GM19468 (cell line): ENCODE data around the gene SLC25A13.

Experiments used
- ATAC-seq: cut with Tn5 transposase; IDR thresholded peaks from one replicate; pipeline ENCODE4 v1.9.1; 2021; ENCODE audit warnings: mild to moderate bottlenecking, moderate library complexity, moderate number of reproducible peaks; ENCODE audit not compliant: unreplicated experiment; ENCODE audit errors: extremely low read depth

Gene SLC25A13

DNA sequence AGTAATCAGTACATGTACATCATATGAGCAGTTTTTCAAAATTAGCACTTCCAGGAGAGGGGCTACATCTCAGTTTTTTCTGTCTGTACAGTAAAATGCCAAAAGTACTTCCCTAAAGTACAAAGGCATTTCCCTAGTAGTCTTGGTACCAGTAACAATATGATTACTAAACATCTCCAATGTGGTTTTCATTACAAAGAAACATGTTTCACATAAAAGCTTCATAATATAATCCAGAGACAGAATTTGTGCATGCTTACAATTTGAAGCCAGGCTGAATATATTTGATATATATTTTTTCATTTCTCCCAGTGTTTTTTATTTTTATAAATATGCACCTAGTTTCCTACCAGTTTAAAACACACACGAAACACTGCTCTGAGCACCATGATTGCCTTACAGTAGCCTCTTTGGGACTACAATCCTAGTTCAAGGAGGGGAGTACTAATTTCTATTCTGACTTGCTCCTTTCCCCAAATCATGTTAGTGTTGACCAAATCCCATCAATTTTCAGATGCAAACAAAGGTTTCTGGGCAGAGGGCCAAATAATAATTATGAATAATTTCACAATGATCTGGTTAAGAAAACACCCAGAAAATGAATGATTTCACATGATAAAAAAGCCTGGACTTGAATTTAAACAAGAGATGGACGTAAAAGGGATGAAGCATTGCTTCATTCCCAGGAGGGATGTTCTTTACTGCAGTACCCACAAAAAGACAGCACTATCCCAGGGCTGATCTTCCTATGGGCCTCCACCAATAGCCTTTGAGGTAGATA is 201.3 kb downstream of the SLC25A13 start:
- ATAC-seq: no peak

DNA sequence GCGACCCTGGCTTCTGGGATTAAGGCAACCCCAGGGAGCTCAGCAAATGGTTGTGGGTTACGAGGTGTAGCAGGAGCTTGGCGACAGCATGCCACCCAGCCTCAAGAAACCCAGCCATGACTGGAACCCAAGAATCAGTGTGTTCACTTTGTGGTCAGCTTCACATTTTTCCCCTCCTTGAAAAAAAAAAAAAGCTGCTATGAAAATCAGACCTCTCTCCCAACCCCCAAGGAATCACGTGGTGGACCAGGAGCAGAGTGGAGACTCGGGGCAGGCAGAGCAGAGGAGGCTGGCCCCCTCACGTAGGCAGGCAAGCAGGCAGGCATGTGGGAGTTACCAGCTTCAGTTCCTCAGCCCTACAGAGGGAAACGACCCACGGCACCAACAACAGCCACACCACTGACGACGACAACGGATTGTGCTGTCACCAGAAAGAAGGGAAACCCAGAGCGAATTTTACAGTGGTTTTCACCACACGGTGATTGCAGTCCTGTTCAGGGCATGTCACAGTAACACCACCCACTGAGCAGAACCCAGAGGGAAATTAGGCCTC is 203.4 kb downstream of the SLC25A13 start:
- ATAC-seq: no peak

DNA sequence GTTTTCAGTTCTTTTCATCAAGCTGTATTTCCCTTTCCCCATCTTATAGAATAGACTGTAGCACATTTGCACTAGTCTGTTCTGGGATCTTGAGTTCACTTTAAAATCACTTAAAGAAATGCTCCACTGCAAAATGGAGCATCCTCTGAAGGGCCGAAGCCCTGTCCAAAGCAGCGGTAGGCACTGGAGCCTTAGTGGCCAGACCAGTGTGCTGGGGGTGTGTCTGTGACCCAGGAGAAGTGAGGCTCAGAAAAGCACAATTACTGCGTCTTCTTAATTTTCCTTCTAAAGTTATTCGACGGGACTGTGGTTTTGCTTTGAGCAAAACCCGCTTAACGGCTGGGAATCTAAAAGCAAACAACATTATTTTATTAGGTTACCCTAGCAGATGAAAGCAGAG is 205.7 kb downstream of the SLC25A13 start:
- ATAC-seq: no peak

DNA sequence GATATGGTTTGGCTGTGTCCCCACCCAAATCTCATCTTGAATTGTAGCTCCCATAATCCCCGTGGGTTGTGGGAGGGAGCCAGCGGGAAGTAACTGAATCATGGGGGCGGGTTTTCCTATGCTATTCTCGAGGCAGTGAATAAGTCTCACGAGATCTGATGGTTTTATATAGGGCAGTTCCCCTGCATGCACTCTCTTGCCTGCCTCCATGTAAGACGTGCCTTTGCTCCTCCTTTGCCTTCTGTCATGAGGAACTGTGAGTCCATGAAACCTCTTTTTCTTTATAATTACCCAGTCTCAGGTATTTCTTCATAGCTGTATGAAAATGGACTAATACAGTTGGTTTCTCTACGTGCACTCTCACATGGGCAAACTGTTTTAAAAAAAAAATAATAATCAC is 207.7 kb downstream of the SLC25A13 start:
- no peak for ATAC-seq

DNA sequence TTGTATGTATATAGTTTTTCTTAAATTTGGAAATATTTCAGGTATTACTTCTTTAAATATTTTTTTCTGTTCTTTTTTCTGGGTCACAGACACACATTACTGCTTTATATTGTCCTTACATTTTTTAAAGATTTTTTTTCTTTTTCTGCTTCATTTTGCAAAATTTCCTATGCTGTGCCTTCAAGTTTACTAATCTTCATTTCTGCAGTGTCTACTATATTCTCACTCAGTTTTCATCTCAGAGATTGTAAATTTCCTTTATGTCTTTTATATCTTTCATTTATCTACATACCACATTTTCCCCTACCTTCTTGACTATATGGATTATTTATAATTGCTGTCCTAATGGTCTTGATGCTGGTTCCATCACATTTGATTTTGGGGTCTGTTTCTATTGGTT is 210.5 kb downstream of the SLC25A13 start:
- no peak for ATAC-seq

DNA sequence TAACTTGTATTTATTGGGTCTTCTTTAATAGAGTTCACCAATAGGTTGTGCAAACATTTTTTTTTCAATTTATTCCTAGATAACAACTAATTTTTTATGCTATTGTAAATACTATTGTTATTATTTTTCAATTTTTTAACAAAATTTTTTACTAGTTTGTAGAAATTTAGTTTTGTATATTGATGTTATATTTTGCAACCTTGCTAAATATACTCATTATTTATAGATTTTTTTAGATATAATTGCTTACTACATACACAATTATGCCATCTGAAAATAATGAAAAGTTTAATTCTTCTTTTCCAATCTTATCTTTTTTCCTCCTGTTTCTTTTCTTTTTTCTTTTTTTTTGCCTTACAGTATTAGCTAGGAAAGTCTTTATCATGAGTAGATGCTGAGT is 216.9 kb downstream of the SLC25A13 start:
- no peak for ATAC-seq

DNA sequence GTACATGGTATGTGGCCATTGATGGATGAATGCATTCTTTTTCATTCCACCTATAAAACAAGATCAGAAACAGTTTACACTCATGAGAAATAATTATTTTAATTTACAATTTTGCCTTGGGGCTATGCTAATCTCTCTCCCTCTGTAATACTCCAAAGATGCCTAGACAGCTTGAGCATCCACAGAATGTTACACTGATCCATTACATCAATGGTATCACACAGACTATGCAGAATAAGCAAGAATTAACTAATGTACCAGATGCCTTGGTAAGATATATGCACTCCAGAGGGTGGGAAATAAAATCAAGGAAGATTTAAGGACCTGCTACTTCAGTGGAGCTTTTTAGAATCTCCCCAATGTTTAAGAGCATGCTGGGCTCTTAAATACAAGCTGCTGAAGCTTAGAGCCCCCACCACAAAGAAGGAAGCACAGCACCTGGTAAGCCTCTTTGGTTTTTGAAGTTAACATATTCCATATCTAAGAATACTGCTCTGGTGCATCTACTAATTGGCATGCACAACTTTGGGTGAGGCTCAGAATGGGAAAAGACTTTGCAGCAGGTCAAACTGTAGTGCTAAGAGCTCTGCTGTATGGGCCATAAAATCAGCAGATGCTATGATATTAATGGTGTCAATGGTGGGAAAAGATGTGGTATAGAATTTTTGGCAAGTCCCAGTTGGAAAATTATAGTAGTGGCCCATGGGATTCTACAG is 219.6 kb downstream of the SLC25A13 start:
- ATAC-seq: no peak

DNA sequence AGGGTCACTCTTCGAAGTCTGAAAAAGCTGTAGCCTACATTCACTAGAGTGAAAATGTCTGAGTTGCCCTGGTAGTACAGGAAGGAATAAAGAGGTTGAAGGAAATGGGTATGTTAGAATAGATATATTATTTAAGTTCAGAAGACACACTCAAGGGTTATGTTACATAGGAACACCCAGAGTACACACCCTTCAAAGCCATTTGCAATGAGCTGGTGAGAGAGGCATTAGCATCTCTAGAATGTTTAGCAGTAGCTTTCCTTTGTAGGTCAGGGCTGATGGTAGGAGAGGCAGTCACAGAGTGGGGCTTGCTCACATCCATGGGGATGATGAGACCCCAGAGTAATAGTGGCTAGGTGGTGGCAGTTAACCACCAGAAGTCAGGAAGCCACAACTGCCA is 221.2 kb downstream of the SLC25A13 start:
- ATAC-seq: no peak

DNA sequence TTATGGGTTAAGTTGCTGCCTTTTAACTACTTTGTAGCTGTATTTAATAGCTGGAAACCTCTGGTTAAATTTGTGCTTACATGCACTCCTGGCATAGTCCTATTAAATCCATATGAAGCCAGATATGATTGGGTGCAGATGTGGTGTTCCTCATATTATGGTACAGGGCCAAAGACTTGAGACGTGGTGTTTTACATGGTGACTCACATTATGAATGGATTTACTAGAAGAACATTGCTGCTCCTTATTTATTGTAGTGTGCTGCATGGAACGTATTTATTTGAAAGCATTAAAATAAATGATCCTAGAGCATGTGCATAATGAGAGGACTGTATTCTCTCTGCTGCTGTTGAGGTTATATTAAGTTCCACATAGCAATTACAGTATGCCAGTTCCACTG is 224.1 kb downstream of the SLC25A13 start:
- no peak for ATAC-seq

DNA sequence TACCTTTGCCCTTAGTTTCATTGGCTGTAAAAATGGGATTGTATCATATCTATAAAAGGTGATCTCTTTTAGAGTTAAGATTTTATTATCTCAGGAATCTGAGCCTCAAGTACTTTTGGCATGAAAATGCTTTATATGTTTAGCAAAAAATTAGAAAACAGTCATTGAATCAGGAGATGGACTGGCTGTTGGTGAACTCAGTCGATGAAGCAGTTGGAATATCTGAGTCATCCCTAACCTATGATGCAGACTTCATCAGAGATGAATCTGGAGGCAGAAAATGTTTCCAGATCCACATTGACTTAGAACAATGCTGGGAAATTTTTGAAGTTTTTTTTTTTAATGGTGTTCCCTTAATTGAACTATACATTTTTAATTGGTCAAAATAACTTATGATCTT is 228.5 kb downstream of the SLC25A13 start:
- no peak for ATAC-seq

DNA sequence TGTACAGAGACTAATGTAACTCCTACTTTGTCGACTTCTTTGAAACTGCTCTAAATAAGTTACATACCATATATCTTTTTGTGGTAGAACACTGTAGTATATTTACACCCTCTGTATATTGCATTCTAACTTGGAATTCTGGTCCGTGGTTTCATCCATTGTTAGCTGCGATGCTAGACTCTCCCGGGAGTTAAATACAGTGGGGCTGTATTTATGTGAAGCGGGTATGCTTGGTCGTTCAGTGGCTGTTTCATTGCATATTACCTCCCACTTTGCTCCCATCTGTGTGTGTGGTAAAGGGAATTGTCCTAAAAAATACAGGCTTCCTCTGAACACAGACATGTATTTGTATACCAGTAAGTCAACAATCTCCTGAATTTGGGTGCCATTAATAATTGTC is 231.1 kb downstream of the SLC25A13 start:
- no peak for ATAC-seq

DNA sequence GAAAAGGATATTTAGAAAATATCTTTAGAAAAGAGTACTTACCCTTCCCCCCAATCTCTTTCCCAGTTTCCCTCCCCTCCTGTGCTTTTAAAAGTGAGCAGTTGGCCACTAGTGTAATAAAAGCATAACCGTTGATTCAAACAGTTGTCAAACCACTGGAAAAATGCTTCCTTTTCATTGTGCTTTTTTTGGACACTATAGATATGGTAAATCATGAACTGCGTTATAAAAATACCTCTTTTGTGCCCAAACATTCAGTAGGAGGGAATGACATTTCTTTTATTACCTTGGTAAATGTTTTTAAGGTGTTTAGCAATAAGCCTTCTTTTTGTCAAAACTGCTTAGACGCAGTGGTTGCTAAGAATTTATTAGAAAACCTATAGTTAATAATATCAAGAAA is 232.4 kb downstream of the SLC25A13 start:
- no peak for ATAC-seq

DNA sequence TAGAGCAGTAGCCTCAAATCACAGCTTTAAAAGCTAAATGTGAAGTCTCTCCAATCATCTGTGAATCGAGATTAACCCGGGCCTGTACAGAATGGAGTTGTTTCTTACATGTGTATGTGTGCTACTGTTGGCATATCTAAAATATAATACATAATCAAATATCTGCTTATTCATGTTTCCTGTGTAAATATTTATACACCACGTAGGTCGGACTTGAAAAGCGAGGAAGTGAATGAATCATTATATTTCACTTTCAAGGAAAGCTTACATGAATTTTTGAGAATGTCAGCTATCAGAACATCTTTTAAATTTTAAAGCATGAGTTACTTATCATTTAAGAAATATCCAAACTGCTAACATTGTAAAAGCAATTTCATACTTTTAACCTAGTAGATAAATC is 233.3 kb downstream of the SLC25A13 start:
- no peak for ATAC-seq

DNA sequence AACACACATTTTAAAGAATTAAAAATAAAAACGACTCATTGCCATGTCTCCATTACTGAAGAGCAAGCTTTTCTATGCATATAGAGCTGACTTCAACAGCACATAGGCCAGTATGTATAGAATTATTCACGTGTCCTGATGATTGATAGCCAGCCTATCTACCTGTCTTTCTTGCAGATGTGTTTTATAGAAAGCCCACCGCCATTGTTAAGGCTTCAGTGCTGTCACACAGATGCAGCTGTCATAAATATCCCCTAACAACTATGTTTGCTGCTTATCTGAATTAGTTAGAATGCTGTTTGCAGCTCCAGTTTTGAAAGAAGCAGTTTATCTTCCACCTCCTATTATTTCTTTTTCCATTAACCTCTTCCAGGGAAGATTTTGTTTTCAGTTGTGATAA is 235.9 kb downstream of the SLC25A13 start:
- ATAC-seq: no peak

DNA sequence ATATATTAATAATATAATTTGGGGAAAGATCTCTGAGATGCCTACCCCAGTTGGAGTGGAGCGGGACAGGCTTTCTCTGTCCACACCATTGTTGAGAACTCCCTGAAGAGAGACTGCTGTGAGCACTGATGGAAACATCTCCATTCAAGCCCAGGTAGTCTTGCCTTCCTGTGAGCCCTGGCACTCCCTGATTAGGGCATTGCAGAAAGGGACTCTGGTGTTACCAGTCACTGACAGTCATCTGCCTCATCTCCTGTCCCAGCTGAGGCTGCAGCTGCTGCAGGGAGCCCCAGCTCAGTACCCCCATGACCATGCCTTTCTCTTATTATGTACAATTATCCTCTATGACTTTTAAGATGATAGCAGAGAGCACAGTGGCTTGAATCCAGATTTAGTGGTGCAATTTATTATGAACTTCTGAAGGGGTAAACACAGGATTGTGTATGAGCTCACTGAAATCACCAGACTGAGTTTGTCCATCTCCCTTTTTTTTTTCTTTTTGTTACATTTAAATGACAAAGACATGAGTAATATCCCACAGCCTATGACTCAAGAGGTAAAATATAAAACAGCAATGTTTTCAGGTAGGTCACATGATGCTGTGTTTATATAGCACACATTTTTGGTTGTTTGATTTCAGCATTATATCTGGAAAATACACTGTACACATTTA is 236.9 kb downstream of the SLC25A13 start:
- no peak for ATAC-seq

DNA sequence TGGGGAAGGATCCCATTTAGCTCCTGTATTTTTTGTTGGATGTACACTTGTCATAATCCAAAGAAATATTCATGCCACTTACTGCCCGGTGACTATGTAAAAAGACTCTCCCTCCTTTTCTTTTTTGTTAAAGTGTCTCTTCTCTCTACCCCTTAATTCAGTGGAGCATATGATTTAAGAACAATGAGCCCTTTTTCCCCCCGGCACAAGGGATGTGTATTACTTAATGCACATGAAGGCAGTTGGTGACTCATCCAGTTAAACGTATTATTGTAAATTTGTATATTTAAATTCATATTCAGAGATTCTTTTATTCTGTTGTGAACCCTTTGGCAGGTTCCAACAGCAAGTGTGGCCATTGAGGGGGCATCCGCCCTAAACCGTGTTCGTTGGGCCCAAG is 241.9 kb downstream of the SLC25A13 start:
- no peak for ATAC-seq

DNA sequence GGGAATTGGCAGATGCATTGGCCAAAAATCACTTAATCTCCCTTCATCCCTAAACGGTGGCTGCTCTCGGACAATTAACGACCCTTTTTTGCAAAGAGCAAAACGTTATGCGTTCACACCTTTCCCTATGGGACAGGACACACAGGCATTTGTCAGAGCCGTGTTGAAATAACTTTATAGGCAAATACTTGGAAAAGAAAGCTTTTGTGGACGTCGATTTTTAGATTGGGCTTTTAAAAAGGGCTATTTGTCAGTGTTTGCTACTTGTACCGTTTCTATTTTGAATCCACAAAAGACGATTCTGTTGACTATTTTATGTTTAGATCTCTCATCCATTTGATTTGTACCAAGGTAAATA is 245.6 kb downstream of the SLC25A13 start:
- no peak for ATAC-seq

DNA sequence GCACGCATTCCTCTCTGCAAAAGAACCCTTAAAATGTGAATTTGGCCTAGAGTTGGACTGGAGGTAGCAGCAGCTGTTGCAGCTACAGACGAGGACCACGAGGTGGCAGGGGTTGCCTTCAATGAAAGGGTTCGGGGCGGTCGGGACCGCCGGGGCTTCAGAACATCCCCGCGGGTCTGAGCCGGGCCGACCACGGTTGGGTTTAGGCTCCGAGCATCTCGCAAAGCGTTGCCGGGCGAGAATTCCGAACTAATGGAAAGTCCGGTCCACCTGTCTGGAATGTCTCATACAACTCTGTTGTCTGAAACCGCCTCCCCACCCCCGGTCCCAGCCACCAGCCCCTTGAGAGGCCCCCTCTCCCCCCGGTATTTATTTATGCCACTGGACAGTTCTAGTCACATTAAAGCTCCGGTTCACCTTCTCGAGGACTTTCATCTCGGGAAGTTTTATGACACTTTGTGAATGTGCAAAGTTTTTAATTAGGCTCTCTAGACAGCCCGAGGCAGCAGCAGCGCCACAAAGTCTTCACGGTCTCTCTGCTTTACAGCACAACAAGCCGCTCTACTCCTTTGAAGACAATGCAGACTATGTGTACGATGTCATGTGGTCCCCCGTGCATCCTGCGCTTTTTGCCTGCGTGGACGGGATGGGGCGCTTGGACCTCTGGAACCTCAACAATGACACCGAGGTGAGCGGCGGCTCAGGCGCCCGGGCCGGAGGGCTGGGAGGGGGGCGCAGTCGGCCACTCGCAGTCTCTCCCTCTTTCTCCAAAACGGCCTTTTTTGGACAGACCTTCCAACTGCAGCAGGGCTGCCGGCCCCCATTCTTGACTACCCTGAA is 246.2 kb downstream of the SLC25A13 start:
- no peak for ATAC-seq

DNA sequence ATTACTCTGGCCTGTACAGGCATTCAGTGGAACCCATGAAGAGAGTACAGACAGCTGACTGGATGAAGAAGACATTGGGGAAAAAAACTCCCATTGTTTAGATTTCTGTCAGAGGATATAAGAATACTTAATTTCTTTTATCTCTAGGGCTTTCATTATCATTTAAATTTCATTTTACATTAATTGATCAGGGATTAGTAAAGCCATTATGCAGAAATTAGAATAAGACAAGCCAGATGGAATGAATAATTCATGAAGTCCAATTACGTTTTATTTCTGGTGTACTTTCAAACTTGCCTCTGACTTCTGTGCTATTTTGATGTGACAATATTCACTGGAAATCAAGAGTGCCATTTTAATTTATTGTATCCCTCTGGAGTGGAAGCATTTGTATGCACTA is 247.0 kb downstream of the SLC25A13 start:
- no peak for ATAC-seq
